NCI-H187 (cell line): ENCODE results near the gene XKR3.
"Not testable (repeated sequence)": the region's sequence is repeated elsewhere in the genome, so short reads cannot be mapped to it uniquely, and the experiment has no call there.

ENCODE experiments used
- DNase-seq, 2 experiments: peaks; one replicate each; lab custom pipeline; 2025; lab: John Stamatoyannopoulos, UW

The XKR3 gene

GRCh38 chr22:16804882-16805281 is 20.3 kb downstream of the XKR3 start:
- DNase-seq: no peak

GRCh38 chr22:16803255-16803917 is 21.8 kb downstream of the XKR3 start:
- no peak for DNase-seq

- no peak for DNase-seq
Measured at GRCh38 chr22:16801571-16801970, 23.6 kb downstream of the XKR3 start.

- no peak for DNase-seq
Measured at GRCh38 chr22:16801088-16801487, 24.1 kb downstream of the XKR3 start.

GRCh38 chr22:16800358-16800757 is 24.9 kb downstream of the XKR3 start:
- DNase-seq: no peak

GRCh38 chr22:16795504-16795903 is 29.7 kb downstream of the XKR3 start:
- not testable (repeated sequence) for DNase-seq

GRCh38 chr22:16793831-16794230 is 31.4 kb downstream of the XKR3 start:
- no peak for DNase-seq

GRCh38 chr22:16789860-16790493 is 35.2 kb downstream of the XKR3 start:
- DNase-seq: no peak

GRCh38 chr22:16783930-16784354 is 41.3 kb downstream of the XKR3 start:
- no peak for DNase-seq

- DNase-seq: no peak
Measured at GRCh38 chr22:16783453-16783852, 41.8 kb downstream of the XKR3 start.

- DNase-seq: no peak
Measured at GRCh38 chr22:16781764-16782329, 43.4 kb downstream of the XKR3 start.

- DNase-seq: no peak
Measured at GRCh38 chr22:16781074-16781763, 44.0 kb downstream of the XKR3 start.

GRCh38 chr22:16777284-16777924 is 47.8 kb downstream of the XKR3 start:
- DNase-seq: no peak

GRCh38 chr22:16776080-16776479 is 49.1 kb downstream of the XKR3 start:
- no peak for DNase-seq

GRCh38 chr22:16774911-16775500 is 50.2 kb downstream of the XKR3 start:
- DNase-seq: no peak

GRCh38 chr22:16771569-16771968 is 53.6 kb downstream of the XKR3 start:
- DNase-seq: not testable (repeated sequence)

GRCh38 chr22:16767927-16768326 is 57.3 kb downstream of the XKR3 start:
- not testable (repeated sequence) for DNase-seq

GRCh38 chr22:16762224-16762623 is 63.0 kb downstream of the XKR3 start:
- DNase-seq: not testable (repeated sequence)

GRCh38 chr22:16760416-16760815 is 64.8 kb downstream of the XKR3 start:
- DNase-seq: not testable (repeated sequence)

GRCh38 chr22:16749282-16749681 is 75.9 kb downstream of the XKR3 start:
- DNase-seq: not testable (repeated sequence)

- not testable (repeated sequence) for DNase-seq
Measured at GRCh38 chr22:16748160-16748929, 76.9 kb downstream of the XKR3 start.
